SK-N-MC (cell line): ENCODE measurements around the gene ZNF512B.

ENCODE experiments used
- EZH2 ChIP-seq: fragments of 200-600 bp; sonication (generic); IDR thresholded peaks from one replicate; pipeline ENCODE4 v1.6.1; 2017; ENCODE audit warnings: antibody characterized with exemption
- POLR2AphosphoS5 ChIP-seq: IDR thresholded peaks from 2 replicates; pipeline ENCODE4 v1.6.1; 2012; ENCODE audit warnings: mild to moderate bottlenecking, low read depth, low read length, borderline replicate concordance

- TF ChIP-seq EZH2, result no peak
- no peak; the same call in 1 of the 2 replicates for TF ChIP-seq POLR2AphosphoS5
Observed at GRCh38 chr20:63962426-63963347, 7.0 kb downstream of the ZNF512B start.
